ENCODE data around the gene RAP1GAP. TPM values are rescaled to one million over a fixed set of nuclear protein-coding genes. Genes with fewer than 3 reads are reported as not detected.

Gene RAP1GAP
- total and polyA plus RNA-seq, 8 donors, result 21.1 to 117 (median 59.2) TPM

- intact Hi-C loops (cut with DNase I; ENCODE audit: low total_unique reads), result no loop called here
- DNase-seq, result peak; percentile 47 to 67
- H3K27ac ChIP-seq, result peak overlapping the region; percentile 8 to 81 (median 54)
- no peaks in the 10 kb centered on the region for H3K9me3 ChIP-seq
- peaks cover 40 to 75% (median 60%) of the 10 kb centered on the region in 4 donors for H3K4me1 ChIP-seq
- TF ChIP-seq POLR2AphosphoS5 (IDR thresholded peaks at IDR 0.05) (no peak), EP300 (IDR thresholded peaks at IDR 0.05) (no peak), POLR2A (IDR thresholded peaks at IDR 0.05) (no peak), CTCF (IDR thresholded peaks at IDR 0.05) (no peak)
- peaks cover 0 to 10% (median 0%) of the 10 kb centered on the region in 4 donors for H3K36me3 ChIP-seq
- 8 to 25% (median 17%) methylated on average over 11 to 16 of the region's 16 CpGs for WGBS, 5 donors
- H3K4me3 ChIP-seq, result peak overlapping the region; percentile 53 to 66 (median 58)
- peaks cover 0 to 49% (median 8%) of the 10 kb centered on the region in 3 donors for H3K27me3 ChIP-seq
Observed at GRCh38 chr1:21620496-21620895, 48.7 kb downstream of the RAP1GAP start.

GRCh38 chr1:21620011-21620410 is 49.1 kb downstream of the RAP1GAP start:
- H3K36me3 ChIP-seq, result peaks cover 0 to 10% (median 0%) of the 10 kb centered on the region in 4 donors
- H3K27ac ChIP-seq, result peak overlapping the region; percentile 8 to 81 (median 54)
- intact Hi-C loops (cut with DNase I; ENCODE audit: low total_unique reads), result no loop called here
- H3K27me3 ChIP-seq, result peaks cover 0 to 49% (median 8%) of the 10 kb centered on the region in 3 donors
- peak overlapping the region; percentile 53 to 66 (median 58) for H3K4me3 ChIP-seq
- DNase-seq, result no peak
- no peak for TF ChIP-seq POLR2A (IDR thresholded peaks at IDR 0.05)
- no peak for TF ChIP-seq EP300 (IDR thresholded peaks at IDR 0.05)
- TF ChIP-seq CTCF (IDR thresholded peaks at IDR 0.05), result no peak
- no peak for TF ChIP-seq POLR2AphosphoS5 (IDR thresholded peaks at IDR 0.05)
- peaks cover 38 to 75% (median 56%) of the 10 kb centered on the region in 4 donors for H3K4me1 ChIP-seq
- no peaks in the 10 kb centered on the region for H3K9me3 ChIP-seq
- 30 to 61% (median 42%) methylated on average over 7 to 12 of the region's 12 CpGs for WGBS, 5 donors

GRCh38 chr1:21619375-21619947 is 49.7 kb downstream of the RAP1GAP start:
- Histone ChIP-seq H3K4me3 (peak overlapping the region; percentile 53 to 66 (median 58)), H3K36me3 (peaks cover 0 to 10% (median 0%) of the 10 kb centered on the region in 4 donors), H3K9me3 (no peaks in the 10 kb centered on the region), H3K27me3 (peaks cover 0 to 43% (median 8%) of the 10 kb centered on the region in 3 donors), H3K27ac (peak overlapping the region in 3 of 5 donors; percentile 22 to 77 (median 54)), H3K4me1 (peaks cover 37 to 75% (median 53%) of the 10 kb centered on the region in 4 donors)
- TF ChIP-seq EP300 (IDR thresholded peaks at IDR 0.05) (no peak), POLR2AphosphoS5 (IDR thresholded peaks at IDR 0.05) (no peak), POLR2A (IDR thresholded peaks at IDR 0.05) (no peak), CTCF (IDR thresholded peaks at IDR 0.05) (no peak)
- 42 to 57% (median 51%) methylated on average over 7 of the region's 7 CpGs for WGBS, 5 donors
- intact Hi-C loops (cut with DNase I; ENCODE audit: low total_unique reads), result no loop called here
- no peak for DNase-seq

- H3K9me3 ChIP-seq, result no peaks in the 10 kb centered on the region
- H3K4me3 ChIP-seq, result no peak overlapping the region
- DNase-seq, result peak; percentile 47 to 73
- H3K27ac ChIP-seq, result peak overlapping the region in 4 of 5 donors; percentile 7 to 77 (median 17)
- intact Hi-C loops (cut with DNase I; ENCODE audit: low total_unique reads), result no loop called here
- H3K36me3 ChIP-seq, result peaks cover 0 to 13% (median 2%) of the 10 kb centered on the region in 4 donors
- TF ChIP-seq CTCF (IDR thresholded peaks at IDR 0.05) (no peak), POLR2A (IDR thresholded peaks at IDR 0.05) (no peak), POLR2AphosphoS5 (IDR thresholded peaks at IDR 0.05) (no peak)
- peaks cover 0 to 37% (median 8%) of the 10 kb centered on the region in 3 donors for H3K27me3 ChIP-seq
- peaks cover 30 to 73% (median 49%) of the 10 kb centered on the region in 4 donors for H3K4me1 ChIP-seq
- WGBS, 5 donors, result 17 to 29% (median 26%) methylated on average over 17 to 22 of the region's 22 CpGs
Observed at GRCh38 chr1:21618561-21619374, 50.4 kb downstream of the RAP1GAP start.

Measured in stomach (tissue), 9 donors.